Parathyroid adenoma (tissue), 2 donors: ENCODE results near the gene HEY2.
A peak's percentile ranks its signal among the peaks of the same experiment; 100 is the strongest.

Experiments used
- H2AFZ ChIP-seq: fragments of 300-600 bp; sonication (generic); one replicate; pipeline ENCODE4 v1.7.0; 2017; ENCODE audit warnings: antibody characterized with exemption, mild to moderate bottlenecking
- H3K27ac ChIP-seq: fragments of 300-600 bp; sonication (generic); one replicate; pipeline ENCODE4 v1.7.0; 2017
- H3K27me3 ChIP-seq: fragments of 300-600 bp; sonication (generic); one replicate; pipeline ENCODE4 v1.7.0; 2017; ENCODE audit warnings: low read length; ENCODE audit not compliant: control insufficient read depth, insufficient read depth
- H3K36me3 ChIP-seq: fragments of 300-600 bp; sonication (generic); one replicate; pipeline ENCODE4 v1.7.0; 2017; ENCODE audit warnings: low read length; ENCODE audit not compliant: control insufficient read depth, insufficient read depth
- H3K4me1 ChIP-seq: fragments of 300-600 bp; sonication (generic); one replicate; pipeline ENCODE4 v1.7.0; 2017; ENCODE audit warnings: control low read depth
- H3K4me2 ChIP-seq: fragments of 300-600 bp; sonication (generic); one replicate; pipeline ENCODE4 v1.7.0; 2017; ENCODE audit warnings: low read length
- H3K4me3 ChIP-seq: fragments of 300-600 bp; sonication (generic); one replicate; pipeline ENCODE4 v1.7.0; 2017; ENCODE audit warnings: low read depth, low read length
- H3K79me2 ChIP-seq: fragments of 300-600 bp; sonication (generic); one replicate; pipeline ENCODE4 v1.7.0; 2017; ENCODE audit warnings: control low read depth
- H3K9ac ChIP-seq: fragments of 300-600 bp; sonication (generic); one replicate; pipeline ENCODE4 v1.7.0; 2017; ENCODE audit warnings: mild to moderate bottlenecking
- H3K9me3 ChIP-seq: fragments of 300-600 bp; sonication (generic); one replicate; pipeline ENCODE4 v1.7.0; 2017; ENCODE audit warnings: low read length; ENCODE audit not compliant: control insufficient read depth
- TF ChIP-seq, protein P1 (sequence below): fragments of 300-600 bp; sonication (generic); IDR thresholded peaks from one replicate; pipeline ENCODE4 v1.7.0; 2017; ENCODE audit warnings: antibody characterized with exemption, mild to moderate bottlenecking
- donor health status: primary hyperparathyroidism.

The HEY2 gene

DNA sequence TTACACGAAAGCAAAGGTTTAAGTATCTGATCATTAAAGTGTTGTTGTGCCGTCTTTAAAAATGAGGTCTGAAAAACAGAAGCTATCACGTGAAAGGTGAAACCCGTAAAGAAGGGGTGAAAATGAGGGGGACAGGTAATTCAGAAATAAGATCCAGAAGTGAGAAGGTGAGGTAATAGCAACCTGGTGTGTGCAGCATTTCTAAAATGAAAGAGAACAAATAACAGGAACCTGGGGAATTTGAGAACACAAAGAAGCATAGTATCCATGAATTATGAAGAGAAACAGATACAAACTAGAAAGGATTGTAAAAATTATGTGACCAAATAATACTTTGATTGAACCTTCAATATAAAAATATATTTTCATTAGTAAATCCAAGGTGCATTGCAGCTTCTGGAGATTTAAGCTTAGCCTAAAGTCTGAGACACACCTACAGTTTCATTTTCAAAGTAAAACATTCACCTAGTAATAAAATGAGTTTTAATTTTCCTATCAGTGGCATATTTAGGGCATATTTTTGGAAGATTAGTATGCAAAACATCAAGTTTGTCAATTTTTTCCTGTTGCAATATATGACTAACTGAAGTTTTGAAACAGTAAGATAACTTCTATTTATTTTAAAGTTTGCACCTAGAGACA, 1.4 kb downstream of the HEY2 start:
- H3K4me3 ChIP-seq, result peak overlapping the region; percentile 79
- H3K9ac ChIP-seq, result no peak overlapping the region
- TF ChIP-seq, protein P1, sequence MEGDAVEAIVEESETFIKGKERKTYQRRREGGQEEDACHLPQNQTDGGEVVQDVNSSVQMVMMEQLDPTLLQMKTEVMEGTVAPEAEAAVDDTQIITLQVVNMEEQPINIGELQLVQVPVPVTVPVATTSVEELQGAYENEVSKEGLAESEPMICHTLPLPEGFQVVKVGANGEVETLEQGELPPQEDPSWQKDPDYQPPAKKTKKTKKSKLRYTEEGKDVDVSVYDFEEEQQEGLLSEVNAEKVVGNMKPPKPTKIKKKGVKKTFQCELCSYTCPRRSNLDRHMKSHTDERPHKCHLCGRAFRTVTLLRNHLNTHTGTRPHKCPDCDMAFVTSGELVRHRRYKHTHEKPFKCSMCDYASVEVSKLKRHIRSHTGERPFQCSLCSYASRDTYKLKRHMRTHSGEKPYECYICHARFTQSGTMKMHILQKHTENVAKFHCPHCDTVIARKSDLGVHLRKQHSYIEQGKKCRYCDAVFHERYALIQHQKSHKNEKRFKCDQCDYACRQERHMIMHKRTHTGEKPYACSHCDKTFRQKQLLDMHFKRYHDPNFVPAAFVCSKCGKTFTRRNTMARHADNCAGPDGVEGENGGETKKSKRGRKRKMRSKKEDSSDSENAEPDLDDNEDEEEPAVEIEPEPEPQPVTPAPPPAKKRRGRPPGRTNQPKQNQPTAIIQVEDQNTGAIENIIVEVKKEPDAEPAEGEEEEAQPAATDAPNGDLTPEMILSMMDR, result no peak
- no peak overlapping the region for H2AFZ ChIP-seq
- no peaks in the 10 kb centered on the region for H3K9me3 ChIP-seq
- no peaks in the 10 kb centered on the region for H3K36me3 ChIP-seq
- H3K79me2 ChIP-seq, result no peaks in the 10 kb centered on the region
- no peak overlapping the region for H3K27ac ChIP-seq
- peaks cover 7% of the 10 kb centered on the region for H3K4me1 ChIP-seq
- no peak overlapping the region for H3K4me2 ChIP-seq
- H3K27me3 ChIP-seq, result no peaks in the 10 kb centered on the region

DNA sequence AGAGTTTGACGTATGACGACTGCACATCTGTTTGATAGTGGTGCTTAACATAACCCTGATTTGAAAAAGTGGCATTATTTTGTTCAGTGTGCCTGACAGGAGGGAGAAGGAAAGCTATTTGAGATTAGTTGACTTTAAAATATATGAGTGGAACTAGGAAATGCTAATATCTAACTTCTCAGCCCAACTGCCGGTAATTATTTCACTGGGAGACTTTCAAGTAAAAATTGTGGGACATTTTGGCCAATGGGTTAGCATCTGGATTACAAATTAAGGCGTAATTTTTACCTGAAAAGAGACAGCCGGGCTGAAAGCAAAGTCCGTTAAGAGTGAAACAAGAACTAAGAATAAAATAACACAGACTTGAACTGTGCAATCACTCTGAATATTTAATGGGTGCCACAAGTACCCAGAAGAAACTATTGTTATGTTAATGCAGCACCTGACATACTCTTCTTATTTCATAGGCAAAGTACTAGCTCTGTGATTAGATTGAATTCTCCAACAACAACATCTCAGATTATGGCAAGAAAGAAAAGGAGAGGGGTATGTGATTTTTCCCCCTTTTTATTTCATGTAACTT, 2.0 kb downstream of the HEY2 start:
- Histone ChIP-seq H3K36me3 (no peaks in the 10 kb centered on the region), H3K79me2 (no peaks in the 10 kb centered on the region), H2AFZ (no peak overlapping the region), H3K9ac (no peak overlapping the region), H3K4me3 (no peak overlapping the region), H3K4me2 (no peak overlapping the region), H3K9me3 (no peaks in the 10 kb centered on the region), H3K27ac (no peak overlapping the region), H3K4me1 (peaks cover 7% of the 10 kb centered on the region), H3K27me3 (no peaks in the 10 kb centered on the region)
- TF ChIP-seq, protein P1, result no peak

DNA sequence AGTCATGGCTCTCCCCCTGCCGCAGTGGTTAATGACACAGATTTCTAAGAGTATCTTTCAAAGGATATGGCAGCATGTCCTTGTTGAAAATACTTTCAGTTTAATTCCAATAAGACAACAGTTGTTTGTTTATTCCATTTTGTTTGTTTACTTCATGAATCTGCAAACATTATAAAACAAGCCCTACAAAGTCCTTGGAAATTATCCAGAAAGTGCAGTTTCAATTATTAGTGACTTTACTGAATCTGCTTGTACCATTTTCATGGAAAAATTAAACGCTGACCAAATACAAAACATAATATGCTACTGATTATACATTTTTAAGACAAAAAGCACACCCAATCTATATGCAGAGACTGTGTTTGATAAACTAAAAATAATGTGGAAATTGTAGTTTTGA, 3.3 kb downstream of the HEY2 start:
- Histone ChIP-seq H3K4me3 (no peak overlapping the region), H3K27ac (no peak overlapping the region), H3K79me2 (no peaks in the 10 kb centered on the region), H3K9me3 (no peaks in the 10 kb centered on the region), H3K9ac (no peak overlapping the region), H3K4me2 (no peak overlapping the region), H3K27me3 (no peaks in the 10 kb centered on the region), H3K4me1 (peaks cover 7% of the 10 kb centered on the region), H2AFZ (no peak overlapping the region), H3K36me3 (no peaks in the 10 kb centered on the region)
- TF ChIP-seq, protein P1, result no peak

DNA sequence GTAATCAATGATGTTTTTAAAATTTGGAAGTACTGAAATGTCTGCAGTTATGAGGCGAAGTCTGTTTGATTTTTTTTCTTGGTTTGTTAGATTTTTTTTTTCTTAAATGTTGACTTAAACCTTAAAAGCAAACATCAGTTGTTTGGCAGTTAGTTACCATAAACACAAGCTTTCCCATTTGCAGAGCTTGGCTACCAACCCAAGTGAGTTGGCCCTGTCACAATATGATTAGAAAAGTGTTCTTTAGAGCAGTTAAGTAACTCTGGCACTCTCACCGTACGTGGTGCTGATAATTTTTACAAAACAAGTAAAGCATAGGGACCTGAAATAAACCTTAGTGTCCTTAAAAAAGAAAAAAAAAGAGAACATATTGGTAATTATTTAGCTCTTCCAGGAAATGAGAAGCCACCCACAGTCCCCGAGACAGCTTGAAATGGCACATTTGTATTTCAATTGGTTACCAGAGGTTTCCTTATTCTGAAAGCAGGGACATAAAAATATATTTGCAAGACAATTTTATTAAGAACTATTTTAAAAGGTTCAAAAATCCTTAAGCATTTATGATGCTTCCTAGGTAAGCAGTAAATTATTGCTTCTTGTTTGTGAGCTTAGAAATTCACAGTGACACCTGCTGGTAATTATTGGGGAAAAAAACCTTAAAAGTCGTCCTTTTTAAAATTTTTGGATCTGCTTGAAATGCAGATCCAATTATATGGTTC, 3.9 kb downstream of the HEY2 start:
- no peak overlapping the region for H3K4me3 ChIP-seq
- H3K9me3 ChIP-seq, result no peaks in the 10 kb centered on the region
- TF ChIP-seq, protein P1, result peak; percentile 57
- no peak overlapping the region for H2AFZ ChIP-seq
- H3K27ac ChIP-seq, result no peak overlapping the region
- no peaks in the 10 kb centered on the region for H3K79me2 ChIP-seq
- H3K9ac ChIP-seq, result no peak overlapping the region
- no peak overlapping the region for H3K4me2 ChIP-seq
- H3K4me1 ChIP-seq, result peaks cover 7% of the 10 kb centered on the region
- H3K27me3 ChIP-seq, result no peaks in the 10 kb centered on the region
- no peaks in the 10 kb centered on the region for H3K36me3 ChIP-seq
